Endothelial cell (in vitro differentiated cells): ENCODE measurements around the gene LMO7. TPM values are rescaled to one million over a fixed set of nuclear protein-coding genes. Genes with fewer than 3 reads are reported as not detected.

Experiments used
- DNase-seq: peaks from one replicate; pipeline ENCODE4 v3.0.0; 2021; ENCODE audit warnings: low spot score
- H3K27ac Mint-ChIP-seq: one replicate; pipeline ENCODE4 v1.8.0; 2021; ENCODE audit warnings: mixed read lengths, inconsistent platforms; ENCODE audit not compliant: unreplicated experiment
- H3K27me3 Mint-ChIP-seq: one replicate; pipeline ENCODE4 v1.8.0; 2021; ENCODE audit warnings: mild to moderate bottlenecking, moderate library complexity, mixed read lengths, inconsistent platforms; ENCODE audit not compliant: unreplicated experiment
- H3K36me3 Mint-ChIP-seq: one replicate; pipeline ENCODE4 v1.8.0; 2021; ENCODE audit warnings: mild to moderate bottlenecking, low read depth, mixed read lengths, inconsistent platforms; ENCODE audit not compliant: unreplicated experiment
- H3K4me1 Mint-ChIP-seq: one replicate; pipeline ENCODE4 v1.8.0; 2021; ENCODE audit warnings: mild to moderate bottlenecking, mixed read lengths, inconsistent platforms; ENCODE audit not compliant: unreplicated experiment
- H3K4me3 Mint-ChIP-seq: one replicate; pipeline ENCODE4 v1.8.0; 2021; ENCODE audit warnings: mild to moderate bottlenecking, mixed read lengths, inconsistent platforms; ENCODE audit not compliant: unreplicated experiment
- H3K9me3 Mint-ChIP-seq: one replicate; pipeline ENCODE4 v1.8.0; 2021; ENCODE audit warnings: mixed read lengths, inconsistent platforms; ENCODE audit not compliant: unreplicated experiment
- CTCF ChIP-seq: fragments of 200-600 bp; sonication (generic); IDR thresholded peaks from one replicate; pipeline ENCODE4 v1.5.0; 2021; ENCODE audit warnings: antibody characterized with exemption; ENCODE audit not compliant: unreplicated experiment
- total RNA-seq: library from RNA; stranded (reverse); fragmentation: NEBNext Ultra II Directional; extraction: Animal tissue kit (Norgen Biotek cat#: 25700); gene quantifications from one replicate; pipeline ENCODE4 v1.2.1, GENCODE V29; 2021; ENCODE audit not compliant: unreplicated experiment

LMO7 gene
- total RNA-seq, 1 donor from 2014 or later: 5.7 TPM

- no peaks in the 10 kb centered on the region for H3K4me1 Mint-ChIP-seq
- H3K9me3 Mint-ChIP-seq: no peaks in the 10 kb centered on the region
- peaks cover 3% of the 10 kb centered on the region for H3K27me3 Mint-ChIP-seq
- no peak for TF ChIP-seq CTCF
- H3K27ac Mint-ChIP-seq: no peak overlapping the region
- no peaks in the 10 kb centered on the region for H3K36me3 Mint-ChIP-seq
- no peak overlapping the region for H3K4me3 Mint-ChIP-seq
- DNase-seq: no peak
Observed at GRCh38 chr13:75761369-75761768, 125.2 kb downstream of the LMO7 start.

GRCh38 chr13:75762076-75762937, 126.2 kb downstream of the LMO7 start:
- H3K36me3 Mint-ChIP-seq: no peaks in the 10 kb centered on the region
- H3K4me3 Mint-ChIP-seq: no peak overlapping the region
- no peaks in the 10 kb centered on the region for H3K9me3 Mint-ChIP-seq
- no peak overlapping the region for H3K27ac Mint-ChIP-seq
- no peak for TF ChIP-seq CTCF
- H3K4me1 Mint-ChIP-seq: peaks cover 5% of the 10 kb centered on the region
- no peak for DNase-seq
- peaks cover 3% of the 10 kb centered on the region for H3K27me3 Mint-ChIP-seq

GRCh38 chr13:75762955-75763354, 126.8 kb downstream of the LMO7 start:
- peaks cover 7% of the 10 kb centered on the region for H3K4me1 Mint-ChIP-seq

GRCh38 chr13:75763512-75763911, 127.4 kb downstream of the LMO7 start:
- H3K27ac Mint-ChIP-seq: no peak overlapping the region
- no peaks in the 10 kb centered on the region for H3K36me3 Mint-ChIP-seq
- peaks cover 7% of the 10 kb centered on the region for H3K4me1 Mint-ChIP-seq
- no peak for TF ChIP-seq CTCF
- no peak for DNase-seq
- H3K9me3 Mint-ChIP-seq: no peaks in the 10 kb centered on the region
- H3K27me3 Mint-ChIP-seq: peaks cover 3% of the 10 kb centered on the region
- no peak overlapping the region for H3K4me3 Mint-ChIP-seq

More at GRCh38 chr13:75762955-75763354, 126.8 kb downstream of the LMO7 start:
- TF ChIP-seq CTCF: no peak
- DNase-seq: no peak
- H3K9me3 Mint-ChIP-seq: no peaks in the 10 kb centered on the region
- peaks cover 3% of the 10 kb centered on the region for H3K27me3 Mint-ChIP-seq
- H3K27ac Mint-ChIP-seq: no peak overlapping the region
- no peak overlapping the region for H3K4me3 Mint-ChIP-seq
- no peaks in the 10 kb centered on the region for H3K36me3 Mint-ChIP-seq

GRCh38 chr13:75764251-75764925, 128.3 kb downstream of the LMO7 start:
- Mint-ChIP-seq H3K36me3 (no peaks in the 10 kb centered on the region), H3K4me1 (peaks cover 7% of the 10 kb centered on the region)

More at GRCh38 chr13:75764251-75764925, 128.3 kb downstream of the LMO7 start:
- no peak overlapping the region for H3K4me3 Mint-ChIP-seq
- TF ChIP-seq CTCF: no peak
- no peak overlapping the region for H3K27ac Mint-ChIP-seq
- H3K9me3 Mint-ChIP-seq: no peaks in the 10 kb centered on the region
- DNase-seq: no peak
- peaks cover 3% of the 10 kb centered on the region for H3K27me3 Mint-ChIP-seq
